Left ventricle myocardium inferior (tissue), 1 donor: ENCODE measurements around the gene SLC37A4. TPM values are rescaled to one million over a fixed set of nuclear protein-coding genes. Genes with fewer than 3 reads are reported as not detected.
"Not testable (repeated sequence)": the region's sequence is repeated elsewhere in the genome, so short reads cannot be mapped to it uniquely, and the experiment has no call there.

Source experiments
- DNase-seq: peaks from one replicate; pipeline ENCODE4 v3.0.0-alpha.2; 2020
- H3K27ac ChIP-seq: fragments of 200-600 bp; replicated peaks from 2 replicates; pipeline ENCODE4 v1.8.0; 2021
- H3K27me3 ChIP-seq: fragments of 200-600 bp; 2 replicates; pipeline ENCODE4 v1.8.0; 2021; ENCODE audit warnings: low read depth
- H3K36me3 ChIP-seq: fragments of 200-600 bp; 2 replicates; pipeline ENCODE4 v1.8.0; 2021
- H3K4me1 ChIP-seq: fragments of 200-600 bp; 2 replicates; pipeline ENCODE4 v1.8.0; 2021
- H3K4me3 ChIP-seq: fragments of 200-600 bp; 2 replicates; pipeline ENCODE4 v1.8.0; 2021; ENCODE audit warnings: mild to moderate bottlenecking, moderate library complexity
- H3K9me3 ChIP-seq: fragments of 200-600 bp; replicated peaks from 2 replicates; pipeline ENCODE4 v1.8.0; 2021
- intact Hi-C: fragments of 100-400 bp; cut with micrococcal nuclease; formaldehyde crosslinking; loops from one replicate; pipeline ENCODE4 v1.11.0; 2022
- total RNA-seq: library from RNA; stranded (reverse); fragmentation: NEBNext Ultra II Directional; extraction: Animal tissue kit (Norgen Biotek cat#: 25700); gene quantifications from one replicate; pipeline ENCODE4 v1.2.1, GENCODE V29; 2021
- TF ChIP-seq, protein P1 (sequence below): fragments of 200-600 bp; IDR thresholded peaks from 2 replicates; pipeline ENCODE4 v1.8.0; 2021; ENCODE audit warnings: antibody characterized with exemption, mild to moderate bottlenecking, borderline replicate concordance
- donor health status: DM: no; HTN: yes; CAD: no; lungs with severe emphysema.

The SLC37A4 gene
- total RNA-seq, 1 donor from 2014 or later, result 5.4 TPM

- intact Hi-C loops, result no loop called here
- H3K9me3 ChIP-seq, result no peaks in the 10 kb centered on the region
- TF ChIP-seq, protein P1, sequence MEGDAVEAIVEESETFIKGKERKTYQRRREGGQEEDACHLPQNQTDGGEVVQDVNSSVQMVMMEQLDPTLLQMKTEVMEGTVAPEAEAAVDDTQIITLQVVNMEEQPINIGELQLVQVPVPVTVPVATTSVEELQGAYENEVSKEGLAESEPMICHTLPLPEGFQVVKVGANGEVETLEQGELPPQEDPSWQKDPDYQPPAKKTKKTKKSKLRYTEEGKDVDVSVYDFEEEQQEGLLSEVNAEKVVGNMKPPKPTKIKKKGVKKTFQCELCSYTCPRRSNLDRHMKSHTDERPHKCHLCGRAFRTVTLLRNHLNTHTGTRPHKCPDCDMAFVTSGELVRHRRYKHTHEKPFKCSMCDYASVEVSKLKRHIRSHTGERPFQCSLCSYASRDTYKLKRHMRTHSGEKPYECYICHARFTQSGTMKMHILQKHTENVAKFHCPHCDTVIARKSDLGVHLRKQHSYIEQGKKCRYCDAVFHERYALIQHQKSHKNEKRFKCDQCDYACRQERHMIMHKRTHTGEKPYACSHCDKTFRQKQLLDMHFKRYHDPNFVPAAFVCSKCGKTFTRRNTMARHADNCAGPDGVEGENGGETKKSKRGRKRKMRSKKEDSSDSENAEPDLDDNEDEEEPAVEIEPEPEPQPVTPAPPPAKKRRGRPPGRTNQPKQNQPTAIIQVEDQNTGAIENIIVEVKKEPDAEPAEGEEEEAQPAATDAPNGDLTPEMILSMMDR, result no peak
- no peaks in the 10 kb centered on the region for H3K36me3 ChIP-seq
- no peaks in the 10 kb centered on the region for H3K4me1 ChIP-seq
- no peak overlapping the region for H3K27ac ChIP-seq
- DNase-seq, result no peak
- H3K4me3 ChIP-seq, result no peak overlapping the region
- no peaks in the 10 kb centered on the region for H3K27me3 ChIP-seq
Observed at GRCh38 chr11:119038884-119039283, 8.2 kb upstream of the SLC37A4 start.

DNA sequence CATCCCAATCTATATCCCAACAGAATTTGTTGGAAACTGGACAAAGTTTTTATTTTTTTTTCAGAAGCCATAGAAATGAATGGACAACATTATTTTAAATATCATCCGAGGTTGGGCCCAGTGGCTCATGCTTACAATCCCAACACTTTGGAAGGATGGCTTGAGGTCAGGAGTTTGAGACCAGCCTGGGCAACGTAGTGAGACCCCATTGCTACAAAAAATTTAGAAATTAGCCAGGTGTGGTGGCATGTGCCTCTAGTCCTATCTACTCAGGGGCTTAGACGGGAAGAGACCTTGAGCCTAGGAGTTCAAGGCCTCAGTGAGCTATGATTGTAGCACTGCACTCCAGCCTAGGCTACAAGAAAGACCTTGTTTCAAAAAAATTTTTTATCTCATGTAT is 4.1 kb upstream of the SLC37A4 start:
- Histone ChIP-seq H3K4me3 (no peak overlapping the region), H3K27me3 (no peaks in the 10 kb centered on the region), H3K9me3 (no peaks in the 10 kb centered on the region), H3K27ac (no peak overlapping the region), H3K4me1 (peaks cover 13% of the 10 kb centered on the region), H3K36me3 (no peaks in the 10 kb centered on the region)
- DNase-seq, result no peak
- TF ChIP-seq, protein P1, result no peak
- intact Hi-C loops, result no loop called here

DNA sequence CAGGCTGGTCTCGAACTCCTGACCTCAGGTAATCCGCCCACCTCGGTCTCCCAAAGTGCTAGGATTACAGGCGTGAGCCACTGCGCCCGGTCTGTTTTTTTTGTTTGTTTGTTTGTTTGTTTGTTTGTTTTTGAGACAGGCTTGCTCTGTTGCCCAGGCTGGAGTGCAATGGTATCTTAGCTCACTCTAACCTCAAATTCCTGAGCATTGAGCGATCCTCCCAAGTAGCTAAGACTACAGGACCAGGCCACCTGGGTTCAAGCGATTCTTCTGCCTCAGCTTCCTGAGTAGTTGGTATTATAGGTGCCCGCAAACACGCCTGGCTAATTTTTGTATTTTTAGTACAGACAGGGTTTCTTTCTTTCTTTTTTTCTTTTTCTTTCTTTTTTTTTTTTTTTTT is 2.7 kb upstream of the SLC37A4 start:
- H3K4me1 ChIP-seq, result peaks cover 25% of the 10 kb centered on the region
- H3K27me3 ChIP-seq, H3K4me3 ChIP-seq, H3K9me3 ChIP-seq, H3K27ac ChIP-seq, intact Hi-C loops, DNase-seq, H3K36me3 ChIP-seq: not testable (repeated sequence)

- Histone ChIP-seq H3K27me3 (no peaks in the 10 kb centered on the region), H3K4me3 (no peak overlapping the region), H3K4me1 (peaks cover 25% of the 10 kb centered on the region), H3K27ac (no peak overlapping the region), H3K36me3 (peaks cover 4% of the 10 kb centered on the region), H3K9me3 (no peaks in the 10 kb centered on the region)
- intact Hi-C loops, result no loop called here
- DNase-seq, result no peak
- TF ChIP-seq, protein P1, result no peak
Observed at GRCh38 chr11:119031912-119032280, 1.2 kb upstream of the SLC37A4 start.

- DNase-seq, result no peak
- intact Hi-C loops, result no loop called here
- H3K27ac ChIP-seq, result peak overlapping the region; percentile 81
- TF ChIP-seq, protein P1, result no peak
- H3K4me1 ChIP-seq, result peaks cover 32% of the 10 kb centered on the region
- H3K9me3 ChIP-seq, result no peaks in the 10 kb centered on the region
- H3K36me3 ChIP-seq, result peaks cover 16% of the 10 kb centered on the region
- peak overlapping the region; percentile 96 for H3K4me3 ChIP-seq
- no peaks in the 10 kb centered on the region for H3K27me3 ChIP-seq
Observed at GRCh38 chr11:119030029-119030328, 698 bp downstream of the SLC37A4 start.

DNA sequence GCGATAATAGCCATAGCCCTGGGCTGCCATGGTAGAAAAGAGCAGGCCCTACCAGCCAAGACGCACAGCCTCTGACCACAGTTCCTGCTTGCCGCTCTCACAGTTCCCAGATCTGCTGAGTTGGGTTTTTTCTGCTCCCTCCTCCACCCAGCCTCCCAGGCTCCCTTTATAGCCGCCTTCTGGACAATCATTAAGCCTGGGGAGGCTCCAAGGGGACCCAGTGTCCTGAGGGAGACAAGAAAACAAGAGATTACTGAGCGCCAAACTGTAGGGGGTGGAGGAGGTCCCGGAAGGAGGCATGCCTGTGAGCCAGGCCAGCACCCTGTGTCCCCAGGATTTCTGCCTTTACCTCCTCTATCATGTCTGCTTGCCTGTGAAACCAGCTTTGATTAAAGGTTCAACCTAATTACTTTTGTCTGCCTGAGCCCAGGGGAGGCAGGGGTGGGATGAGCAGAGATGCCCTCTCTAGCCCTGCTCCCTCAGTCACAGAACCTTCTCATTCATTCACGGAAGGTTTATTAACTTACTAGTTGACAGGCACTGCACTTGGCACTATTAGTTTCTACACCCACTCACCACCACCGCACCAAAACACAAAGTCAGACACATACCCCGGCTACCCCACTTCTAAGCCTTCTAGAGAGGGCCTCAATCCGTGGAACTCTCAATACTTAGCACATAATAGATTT is 1.2 kb downstream of the SLC37A4 start:
- H3K36me3 ChIP-seq, result peaks cover 21% of the 10 kb centered on the region
- H3K27me3 ChIP-seq, result no peaks in the 10 kb centered on the region
- H3K27ac ChIP-seq, result peak overlapping the region; percentile 81
- TF ChIP-seq, protein P1, result no peak
- intact Hi-C loops, result no loop called here
- peaks cover 37% of the 10 kb centered on the region for H3K4me1 ChIP-seq
- DNase-seq, result no peak
- no peaks in the 10 kb centered on the region for H3K9me3 ChIP-seq
- H3K4me3 ChIP-seq, result peak overlapping the region; percentile 96
